Heart left ventricle (tissue), 16 donors: ENCODE results near the gene ABHD17A. TPM values are rescaled to one million over a fixed set of nuclear protein-coding genes. Genes with fewer than 3 reads are reported as not detected.
A peak's percentile ranks its signal among the peaks of the same experiment; 100 is the strongest.

Source experiments
- ATAC-seq, 4 donors: fragments of 200-7000 bp; cut with Tn5 transposase; one replicate each; pipeline ENCODE4 v1.9.1; 2020 to 2022; ENCODE audit warnings: moderate library complexity in 4 of 4, mild to moderate bottlenecking in 3 of 4, moderate number of reproducible peaks in 1 of 4
- DNase-seq, 5 donors: peaks; one replicate each; pipeline ENCODE4 v3.0.0-alpha.2; 2020
- H3K27ac ChIP-seq, 12 donors: fragments of 200-600 bp; sonication (generic) in 4 of 12; one replicate each; pipeline versions ENCODE4 v1.5.0 to v1.8.0; 2016 to 2022; ENCODE audit warnings: mild to moderate bottlenecking in 2 of 12
- H3K27me3 ChIP-seq, 9 donors: fragments of 200-600 bp; sonication (generic) in 2 of 9; one replicate each; pipeline versions ENCODE4 v1.5.1 to v1.8.0; 2016 to 2022; ENCODE audit warnings: mild to moderate bottlenecking in 3 of 9
- H3K36me3 ChIP-seq, 9 donors: fragments of 200-600 bp; sonication (generic) in 2 of 9; one replicate each; pipeline versions ENCODE4 v1.5.0 to v1.8.0; 2018 to 2022; ENCODE audit warnings: mild to moderate bottlenecking in 2 of 9
- H3K4me1 ChIP-seq, 12 donors: fragments of 200-600 bp; sonication (generic) in 4 of 12; one replicate each; pipeline versions ENCODE4 v1.5.0 to v1.8.0; 2016 to 2022; ENCODE audit warnings: mild to moderate bottlenecking in 3 of 12
- H3K4me3 ChIP-seq, 12 donors: fragments of 200-600 bp; sonication (generic) in 4 of 12; one replicate each; pipeline versions ENCODE4 v1.5.0 to v1.8.0; 2017 to 2022; ENCODE audit warnings: mild to moderate bottlenecking in 9 of 12, moderate library complexity in 4 of 12
- H3K9me3 ChIP-seq, 12 donors: fragments of 200-600 bp; sonication (generic) in 4 of 12; one replicate each; pipeline versions ENCODE4 v1.5.0 to v1.8.0; 2016 to 2022; ENCODE audit warnings: mild to moderate bottlenecking in 1 of 12
- POLR2A ChIP-seq, 2 donors: fragments of 450-650 bp; IDR thresholded peaks; one replicate each; pipeline ENCODE4 v1.6.1; 2017; ENCODE audit warnings: antibody characterized with exemption in 2 of 2, mild to moderate bottlenecking in 2 of 2, moderate library complexity in 2 of 2
- WGBS, 4 donors: extraction: QIAGEN DNeasy Blood & Tissue Kit in 2 of 4; methylation state at CpG; one replicate each; pipeline versions ENCODE4 v1.1.5 to v1.1.7; 2013 to 2018; 5-methylcytosine and 5-hydroxymethylcytosine counted together
- intact Hi-C, 10 donors: fragments of 100-400 bp; cut with DNase I; formaldehyde crosslinking; loops; one replicate each; pipeline versions ENCODE4 v1.11.1 to v1.14.2; 2022
- polyA plus RNA-seq, 2 donors: library from polyadenylated mRNA; stranded (reverse); fragments of 200-250 nt; gene quantifications; one replicate each; pipeline ENCODE4 v1.2.3, GENCODE V29; 2013
- total RNA-seq, 9 donors: library from RNA; depleted of rRNA in 2 of 9; stranded (reverse); fragments of >200 nt in 2 of 9; fragmentation: NEBNext Ultra II Directional in 3 of 9; extraction: Animal tissue kit (Norgen Biotek cat#: 25700) in 3 of 9; gene quantifications; one replicate each; pipeline versions ENCODE4 v1.1.0 to v1.2.4, GENCODE V29; 2016 to 2023
- TF ChIP-seq, protein P1 (sequence below), 12 donors: fragments of 200-600 bp; sonication (generic) in 4 of 12; IDR thresholded peaks; one replicate each; pipeline versions ENCODE4 v1.5.0 to v1.8.0; 2018 to 2022; ENCODE audit warnings: antibody characterized with exemption in 12 of 12, mild to moderate bottlenecking in 5 of 12
- donor health status: ischemic (EF 13 %, LVEDD 7.1; RV severe dilation, severe dysfunction).
- donor health status: healthy with polysubstance abuse.
- donor health status: DM: no; HTN: yes; CAD: no.
- donor health status: DM: no; HTN: no; CAD: no.
- donor health status: ischemic (EF 25% LVEDD 6.9; RV normal size, moderate dysfunction).
- donor health status: ischemic (EF 25% LVEDD 5.7; RV mildly dilated, moderate dysfunction).
- donor health status: healthy.
- donor health status: DM: yes; HTN: yes; CAD: no.
- donor health status: ischemic (EF 35%, LVEDD 5.7; RV mildly dilated, moderate dysfunction).
- donor health status: nonischemic (EF 11% LVEDD 7.7; RV severe dilation, severe dysfunction).
- donor health status: DM: yes; HTN: yes; CAD: no.
- donor health status: PGD.
- donor health status: ischemic (EF 29% LVEDD 5.4; RV normal size, mild dysfunction).
- donor health status: nonischemic (EF 23%, LVEDD 6.1; RV moderate dilation, normal function).

ABHD17A gene
- total and polyA plus RNA-seq, 11 donors, result 48.5 to 121 (median 59.2) TPM

DNA sequence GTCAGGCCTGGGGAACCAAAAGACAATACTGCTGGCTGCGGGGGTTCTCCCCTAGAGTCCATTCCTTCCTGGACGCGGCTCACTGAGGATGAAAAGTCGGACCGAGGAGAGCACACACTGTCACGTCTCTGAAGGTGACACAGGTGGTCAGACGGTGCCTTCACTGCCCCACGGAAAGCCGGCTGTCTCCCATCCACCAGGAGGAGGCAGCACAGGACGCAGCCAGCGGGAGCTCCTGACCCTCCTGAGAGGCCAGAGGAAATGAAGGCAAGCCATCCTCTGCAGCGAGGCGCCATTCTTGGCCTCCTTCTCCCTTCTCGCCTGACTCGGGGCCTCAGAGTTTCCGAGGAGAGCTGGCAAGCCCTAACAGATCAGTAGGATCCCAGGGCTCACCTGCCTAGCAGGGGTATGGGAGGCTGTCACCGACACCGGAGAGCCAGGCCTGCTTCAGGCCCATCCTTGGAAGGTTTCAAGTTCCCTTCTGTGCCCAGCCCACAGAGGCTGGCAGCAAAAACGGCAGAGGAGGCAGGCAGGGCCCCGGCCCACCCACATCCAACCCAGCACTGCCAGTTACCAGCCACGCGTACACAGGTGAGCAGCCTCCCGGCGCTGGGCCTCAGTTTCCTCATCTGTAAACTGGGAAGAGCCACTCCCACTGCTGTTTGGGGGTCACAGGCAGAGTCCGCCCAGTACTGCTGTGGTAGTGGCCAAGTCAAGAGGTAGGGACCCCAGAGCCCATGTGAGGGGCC is 41.5 kb downstream of the ABHD17A start:
- 67 to 77% (median 69%) methylated on average over 8 to 25 of the region's 25 CpGs for WGBS, 4 donors
- TF ChIP-seq POLR2A (IDR thresholded peaks at IDR 0.05), result no peak
- TF ChIP-seq, protein P1, sequence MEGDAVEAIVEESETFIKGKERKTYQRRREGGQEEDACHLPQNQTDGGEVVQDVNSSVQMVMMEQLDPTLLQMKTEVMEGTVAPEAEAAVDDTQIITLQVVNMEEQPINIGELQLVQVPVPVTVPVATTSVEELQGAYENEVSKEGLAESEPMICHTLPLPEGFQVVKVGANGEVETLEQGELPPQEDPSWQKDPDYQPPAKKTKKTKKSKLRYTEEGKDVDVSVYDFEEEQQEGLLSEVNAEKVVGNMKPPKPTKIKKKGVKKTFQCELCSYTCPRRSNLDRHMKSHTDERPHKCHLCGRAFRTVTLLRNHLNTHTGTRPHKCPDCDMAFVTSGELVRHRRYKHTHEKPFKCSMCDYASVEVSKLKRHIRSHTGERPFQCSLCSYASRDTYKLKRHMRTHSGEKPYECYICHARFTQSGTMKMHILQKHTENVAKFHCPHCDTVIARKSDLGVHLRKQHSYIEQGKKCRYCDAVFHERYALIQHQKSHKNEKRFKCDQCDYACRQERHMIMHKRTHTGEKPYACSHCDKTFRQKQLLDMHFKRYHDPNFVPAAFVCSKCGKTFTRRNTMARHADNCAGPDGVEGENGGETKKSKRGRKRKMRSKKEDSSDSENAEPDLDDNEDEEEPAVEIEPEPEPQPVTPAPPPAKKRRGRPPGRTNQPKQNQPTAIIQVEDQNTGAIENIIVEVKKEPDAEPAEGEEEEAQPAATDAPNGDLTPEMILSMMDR (IDR thresholded peaks at IDR 0.05), result peak in 1 of 12 donors; percentile 17
- ATAC-seq (no peak), DNase-seq (no peak)
- peaks cover 0 to 17% (median 0%) of the 10 kb centered on the region in 9 donors for H3K36me3 ChIP-seq
- no peak overlapping the region for H3K4me3 ChIP-seq
- no peak overlapping the region for H3K27ac ChIP-seq
- peaks cover 14 to 88% (median 76%) of the 10 kb centered on the region in 12 donors for H3K4me1 ChIP-seq
- no peaks in the 10 kb centered on the region for H3K9me3 ChIP-seq
- H3K27me3 ChIP-seq, result no peaks in the 10 kb centered on the region
- intact Hi-C loops, result no loop called here

GRCh38 chr19:1843116-1843515 is 42.2 kb downstream of the ABHD17A start:
- ATAC-seq (no peak), DNase-seq (no peak)
- Histone ChIP-seq H3K27me3 (no peaks in the 10 kb centered on the region), H3K36me3 (peaks cover 0 to 17% (median 0%) of the 10 kb centered on the region in 9 donors), H3K9me3 (no peaks in the 10 kb centered on the region), H3K4me3 (no peak overlapping the region), H3K27ac (peak overlapping the region in 1 of 12 donors; percentile 52), H3K4me1 (peaks cover 14 to 88% (median 76%) of the 10 kb centered on the region in 12 donors)
- intact Hi-C loops, result no loop called here
- no peak for TF ChIP-seq POLR2A (IDR thresholded peaks at IDR 0.05)
- TF ChIP-seq, protein P1 (IDR thresholded peaks at IDR 0.05), result no peak
- 79 to 86% (median 81%) methylated on average over 10 to 22 of the region's 22 CpGs for WGBS, 4 donors

GRCh38 chr19:1841209-1841924 is 43.9 kb downstream of the ABHD17A start:
- ATAC-seq, result peak in 1 of 4 donors; percentile 5

More at GRCh38 chr19:1841209-1841924, 43.9 kb downstream of the ABHD17A start:
- Histone ChIP-seq H3K4me1 (peaks cover 5 to 91% (median 75%) of the 10 kb centered on the region in 12 donors), H3K27me3 (no peaks in the 10 kb centered on the region), H3K27ac (peak overlapping the region; percentile 16 to 80 (median 64)), H3K9me3 (no peaks in the 10 kb centered on the region), H3K4me3 (peak overlapping the region in 11 of 12 donors; percentile 11 to 50 (median 41)), H3K36me3 (peaks cover 0 to 17% (median 0%) of the 10 kb centered on the region in 9 donors)
- TF ChIP-seq, protein P1 (IDR thresholded peaks at IDR 0.05), result no peak
- TF ChIP-seq POLR2A (IDR thresholded peaks at IDR 0.05), result no peak
- 48 to 66% (median 58%) methylated on average over 30 to 35 of the region's 35 CpGs for WGBS, 4 donors
- intact Hi-C loops, result no loop called here
- DNase-seq, result no peak
